ENCODE measurements around the gene NFX1. TPM values are rescaled to one million over a fixed set of nuclear protein-coding genes. Genes with fewer than 3 reads are reported as not detected.
"Not testable (repeated sequence)": the region's sequence is repeated elsewhere in the genome, so short reads cannot be mapped to it uniquely, and the experiment has no call there.

Gene NFX1
- total RNA-seq, 1 donor from 2014 or later = 44.0 TPM

- intact Hi-C loops (cut with micrococcal nuclease) = no loop called here
Observed at GRCh38 chr9:33354651-33355211, 64.4 kb downstream of the NFX1 start.

- intact Hi-C loops (cut with micrococcal nuclease) = no loop called here
Observed at GRCh38 chr9:33355933-33356332, 65.6 kb downstream of the NFX1 start.

GRCh38 chr9:33358641-33359040, 68.3 kb downstream of the NFX1 start:
- intact Hi-C loops (cut with micrococcal nuclease) = not testable (repeated sequence)

GRCh38 chr9:33364127-33364526, 73.8 kb downstream of the NFX1 start:
- intact Hi-C loops (cut with micrococcal nuclease) = no loop called here

DNA sequence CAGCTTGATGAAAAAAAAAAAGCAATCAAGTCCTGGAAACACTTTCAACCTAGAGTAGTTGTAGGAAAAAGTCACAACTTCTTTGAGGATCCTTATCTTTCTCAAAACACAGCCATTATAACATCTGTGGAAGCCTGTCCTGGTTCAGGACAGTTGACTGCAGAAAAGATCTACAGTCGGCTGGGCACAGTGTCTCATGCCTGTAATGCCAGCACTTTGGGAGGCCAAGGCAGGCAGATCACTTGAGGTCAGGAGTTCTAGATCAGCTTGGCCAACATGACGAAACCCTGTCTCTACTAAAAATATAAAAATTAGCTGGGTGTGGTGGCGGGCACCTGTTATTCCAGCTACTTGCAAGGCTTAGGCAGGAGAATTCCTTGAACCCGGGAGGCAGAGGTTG, 74.5 kb downstream of the NFX1 start:
- intact Hi-C loops (cut with micrococcal nuclease) = not testable (repeated sequence)

DNA sequence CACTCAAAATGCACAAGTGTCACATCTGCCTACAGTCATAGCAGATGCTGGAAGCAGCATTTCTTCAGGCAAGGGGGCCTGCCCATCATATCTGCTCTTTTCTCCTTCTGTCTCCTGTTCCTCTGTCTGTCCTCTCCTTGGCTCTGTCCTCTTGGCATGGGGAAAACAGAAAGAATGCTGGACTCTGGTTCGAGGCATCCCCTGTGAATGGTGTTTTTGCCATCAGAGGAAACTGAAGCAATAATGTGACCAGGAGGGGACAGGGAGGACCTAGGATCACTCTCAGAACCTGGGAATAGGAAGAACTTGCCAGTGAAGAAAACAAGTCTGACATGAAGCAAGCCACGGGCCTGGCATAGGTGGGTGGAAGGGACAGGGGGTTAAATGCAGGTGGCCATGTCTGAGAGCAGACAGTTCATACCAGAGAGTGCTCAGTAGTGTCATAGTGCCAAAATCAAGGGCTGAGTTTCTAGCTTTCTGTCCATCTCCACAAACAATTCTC, 76.7 kb downstream of the NFX1 start:
- intact Hi-C loops (cut with micrococcal nuclease) = no loop called here

DNA sequence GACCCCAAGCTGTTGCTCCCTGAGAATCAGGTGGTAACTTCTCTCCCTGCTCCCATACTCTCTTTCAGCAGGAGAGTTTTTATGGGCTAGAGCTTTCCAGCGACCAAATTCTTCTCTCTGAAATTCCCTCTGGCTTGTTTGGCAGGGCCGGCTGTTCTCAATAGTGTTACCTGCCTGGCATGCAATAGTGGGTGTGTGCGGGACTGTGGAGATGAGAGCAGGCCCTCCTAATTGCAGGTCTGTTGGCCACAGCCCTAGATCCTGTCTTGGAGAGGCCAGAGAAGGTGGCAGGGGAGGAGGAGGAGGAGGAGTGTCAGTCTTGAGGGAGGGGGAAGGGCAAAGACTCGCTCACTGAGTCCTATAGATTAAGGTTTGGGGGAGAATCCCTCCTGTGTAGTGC, 82.6 kb downstream of the NFX1 start:
- intact Hi-C loops (cut with micrococcal nuclease) = no loop called here

DNA sequence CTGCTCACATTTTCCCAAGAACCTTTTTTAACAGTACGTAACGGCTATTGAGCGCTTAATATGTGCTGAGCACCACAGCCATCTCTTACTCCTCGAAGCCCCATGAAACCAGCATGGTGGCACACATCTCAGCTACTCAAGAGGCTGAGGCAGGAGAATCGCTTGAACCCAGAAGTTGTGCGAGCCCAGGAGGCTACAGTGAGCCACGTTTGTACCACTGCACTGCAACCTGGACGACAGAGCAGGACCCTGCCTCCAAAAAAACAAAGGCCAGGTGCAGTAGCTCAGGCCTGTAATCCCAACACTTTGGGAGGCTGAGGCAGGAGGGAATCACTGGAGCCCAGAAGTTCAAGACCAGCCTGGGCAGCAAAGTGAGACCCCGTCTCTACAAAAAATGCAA, 83.9 kb downstream of the NFX1 start:
- intact Hi-C loops (cut with micrococcal nuclease) = no loop called here

DNA sequence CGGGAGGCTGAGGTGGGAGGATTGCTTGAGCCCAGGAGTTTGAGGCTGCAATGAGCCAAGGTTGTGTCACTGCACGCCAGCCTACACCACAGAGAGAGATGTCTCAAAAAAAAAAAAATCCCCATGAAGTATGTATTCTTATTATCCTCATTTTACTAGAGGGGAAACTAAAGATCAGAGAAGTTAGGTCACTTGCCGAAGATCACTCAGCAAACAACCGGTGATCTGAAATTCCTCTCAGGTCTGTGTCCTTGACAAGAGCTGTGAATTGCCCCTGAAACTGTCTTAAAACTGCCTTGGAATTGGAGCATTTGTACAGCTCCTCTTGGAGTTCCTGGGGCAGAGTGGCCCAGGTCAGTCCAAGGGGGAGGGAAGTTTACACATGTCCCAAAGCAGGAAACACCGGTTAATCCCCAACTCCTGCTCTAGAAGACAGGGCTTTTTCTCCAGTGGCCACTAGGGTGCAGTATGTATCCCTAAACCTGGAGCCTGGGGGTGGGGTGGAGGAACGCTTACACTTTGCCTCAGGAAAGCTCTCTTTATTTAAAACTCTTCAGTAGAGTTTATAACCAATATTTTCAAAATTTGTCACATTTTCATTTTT, 84.4 kb downstream of the NFX1 start:
- intact Hi-C loops (cut with micrococcal nuclease) = loop anchor here (1.0 kb wide), 2 partner anchors 41 to 92 kb away; no protein-coding TSS in a partner anchor

DNA sequence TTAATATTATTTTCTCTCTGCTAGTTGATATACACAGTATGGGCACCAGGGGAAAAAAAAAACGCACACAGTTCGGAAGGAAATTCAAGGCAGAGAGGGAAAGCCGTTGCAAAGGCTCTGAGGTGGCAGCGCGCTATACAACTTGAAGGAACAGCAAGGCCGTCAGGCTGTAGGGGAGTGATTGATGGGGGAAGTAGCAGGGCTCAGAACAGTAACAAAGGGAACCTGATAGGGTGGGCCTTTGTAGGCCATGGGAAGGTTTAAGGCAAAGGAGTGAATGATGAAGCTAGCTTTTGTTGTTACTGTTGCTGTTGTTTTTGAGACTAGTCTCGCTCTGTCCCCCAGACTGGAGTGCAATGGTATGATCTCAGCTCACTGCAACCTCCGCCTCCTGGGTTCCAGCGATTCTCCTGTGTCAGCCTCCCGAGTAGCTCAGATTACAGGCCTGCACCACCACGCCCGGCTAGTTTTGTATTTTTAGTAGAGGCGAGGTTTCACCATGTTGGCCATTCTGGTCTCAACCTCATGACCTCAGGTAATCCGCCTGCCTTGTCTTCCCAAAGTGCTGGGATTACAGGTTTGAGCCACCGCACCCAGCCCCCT, 85.0 kb downstream of the NFX1 start:
- intact Hi-C loops (cut with micrococcal nuclease) = loop anchor here (1.0 kb wide), 2 partner anchors 40 to 91 kb away; no protein-coding TSS in a partner anchor

DNA sequence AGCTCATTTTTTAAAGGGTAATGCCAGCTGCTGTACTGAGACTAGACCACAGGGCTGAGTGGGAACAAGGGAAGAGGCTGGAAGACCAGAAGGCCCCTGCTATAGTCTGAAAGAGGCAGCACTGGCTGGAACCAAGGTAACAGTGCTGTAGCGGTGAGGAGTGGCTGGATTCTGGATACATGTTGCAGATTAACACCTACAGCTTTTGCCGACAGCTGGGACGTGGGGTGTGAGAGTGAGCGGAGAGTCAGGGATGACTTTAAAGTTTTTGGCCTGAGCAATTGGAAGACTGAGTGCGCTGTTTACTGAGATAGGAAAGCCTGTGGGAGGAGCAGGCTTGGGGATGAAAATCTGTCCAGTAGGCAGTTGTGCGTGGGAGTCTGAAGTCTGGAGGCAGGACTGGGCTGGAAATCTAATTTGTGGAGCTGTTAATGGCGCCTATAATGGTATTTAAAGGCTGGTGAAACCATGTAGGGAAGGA, 85.6 kb downstream of the NFX1 start:
- intact Hi-C loops (cut with micrococcal nuclease) = loop anchor here (1.0 kb wide), 2 partner anchors 39 to 90 kb away; no protein-coding TSS in a partner anchor

DNA sequence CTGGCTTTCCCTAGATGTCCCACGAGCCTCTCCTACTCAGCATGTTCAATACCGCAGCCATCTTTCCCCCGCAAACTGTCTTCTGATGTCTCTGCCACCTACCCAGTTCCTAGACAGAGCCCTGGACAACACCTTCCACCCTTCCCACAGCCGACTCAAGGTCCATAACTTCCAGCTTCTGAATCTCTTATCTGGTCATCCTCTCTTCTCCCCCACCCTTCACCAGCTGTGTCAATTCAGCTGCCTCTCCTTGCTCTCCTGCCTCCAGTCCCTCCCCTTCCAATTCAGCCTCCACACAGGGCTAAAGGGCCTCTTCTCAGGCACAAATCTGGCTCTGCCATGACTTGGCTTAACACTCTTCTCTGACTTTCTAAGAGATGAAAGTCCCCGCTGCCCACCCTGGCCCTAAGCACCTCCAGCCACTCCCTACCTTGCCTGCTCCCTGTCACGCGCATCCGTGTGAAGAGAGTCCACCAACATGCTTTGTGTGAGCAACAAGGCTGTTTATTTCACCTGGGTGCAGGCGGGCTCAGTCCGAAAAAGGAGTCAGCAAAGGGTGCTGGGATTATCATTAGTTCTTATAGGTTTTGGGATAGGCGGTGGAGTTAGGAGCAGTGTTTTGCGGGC, 86.9 kb downstream of the NFX1 start:
- intact Hi-C loops (cut with micrococcal nuclease) = no loop called here

- intact Hi-C loops (cut with micrococcal nuclease) = no loop called here
Observed at GRCh38 chr9:33378121-33378795, 87.9 kb downstream of the NFX1 start.

- intact Hi-C loops (cut with micrococcal nuclease) = no loop called here
Observed at GRCh38 chr9:33379666-33380389, 89.5 kb downstream of the NFX1 start.

DNA sequence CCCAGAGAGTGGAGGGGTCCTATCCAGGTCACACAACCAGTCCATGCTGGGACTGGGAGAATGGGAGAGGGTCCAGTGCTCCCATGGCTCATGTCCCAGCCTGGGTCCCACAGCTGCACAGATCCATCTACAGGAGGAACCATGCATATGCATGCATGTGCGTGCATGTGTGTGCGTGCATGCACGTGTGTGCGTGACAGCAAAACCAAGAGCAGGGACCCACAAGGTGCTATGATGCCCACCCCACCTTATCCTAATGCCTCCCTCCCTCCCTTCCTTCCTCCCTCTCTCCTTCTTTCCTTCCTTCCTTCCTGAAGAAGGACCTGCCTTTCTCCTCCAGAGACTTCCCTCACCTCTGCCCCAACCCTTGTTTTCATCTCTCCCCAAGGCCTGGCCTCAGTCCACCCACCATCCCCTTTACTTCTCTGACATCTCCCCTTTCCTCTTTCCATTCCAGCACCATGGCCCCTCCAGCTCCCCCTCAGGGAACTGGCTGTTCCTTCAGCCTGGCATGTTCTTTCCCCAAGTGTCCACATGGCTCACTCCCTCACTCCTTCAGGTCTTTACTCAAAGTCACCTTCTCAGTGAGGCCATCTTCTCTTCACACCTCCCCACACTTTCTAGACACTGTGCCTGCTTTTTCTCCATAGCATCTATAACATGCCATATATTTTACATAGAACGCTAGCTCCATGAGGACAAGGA, 90.2 kb downstream of the NFX1 start:
- intact Hi-C loops (cut with micrococcal nuclease) = no loop called here

GRCh38 chr9:33381231-33381791, 91.0 kb downstream of the NFX1 start:
- intact Hi-C loops (cut with micrococcal nuclease) = no loop called here

DNA sequence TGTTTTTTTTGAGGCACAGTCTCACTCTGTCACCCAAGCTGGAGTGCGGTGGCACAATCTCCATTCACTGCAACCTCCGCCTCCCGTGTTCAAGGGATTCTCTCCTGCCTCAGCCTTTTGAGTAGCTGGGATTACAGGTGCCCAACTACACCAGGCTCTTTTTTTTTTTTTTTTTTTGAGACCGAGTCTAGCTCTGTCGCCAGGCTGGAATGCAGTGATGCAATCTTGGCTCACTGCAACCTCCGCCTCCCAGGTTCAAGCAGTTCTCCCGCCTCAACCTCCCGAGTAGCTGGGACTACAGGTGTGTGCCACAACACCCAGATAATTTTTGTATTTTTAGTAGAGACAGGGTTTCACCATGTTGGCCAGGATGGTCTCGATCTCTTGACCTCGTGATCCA, 92.1 kb downstream of the NFX1 start:
- intact Hi-C loops (cut with micrococcal nuclease) = not testable (repeated sequence)

- intact Hi-C loops (cut with micrococcal nuclease) = not testable (repeated sequence)
Observed at GRCh38 chr9:33383396-33383795, 93.1 kb downstream of the NFX1 start.

DNA sequence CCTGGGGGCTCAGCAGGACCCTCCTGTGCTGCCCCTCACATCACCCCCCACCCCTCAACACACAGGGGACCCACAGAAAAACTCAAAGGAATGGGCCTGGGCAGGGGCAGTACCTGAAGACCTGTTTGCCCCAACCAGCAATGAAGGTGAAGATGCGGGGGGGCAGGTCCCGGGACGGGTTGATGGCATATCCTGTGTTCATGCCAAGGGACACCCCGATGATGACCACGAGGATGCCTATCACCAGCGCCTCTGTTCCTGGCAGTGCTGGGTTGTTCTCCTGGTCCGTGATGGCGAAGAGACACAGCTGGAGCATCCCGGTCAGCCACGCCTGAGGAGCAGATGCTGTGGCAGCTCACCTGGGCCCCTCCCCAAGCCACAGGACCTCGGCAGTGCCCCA, 95.2 kb downstream of the NFX1 start:
- intact Hi-C loops (cut with micrococcal nuclease) = not testable (repeated sequence)
